Kidney epithelial cell (primary cell): ENCODE results near the gene PIP4K2C. TPM values are rescaled to one million over a fixed set of nuclear protein-coding genes. Genes with fewer than 3 reads are reported as not detected.
"Not testable (repeated sequence)": the region's sequence is repeated elsewhere in the genome, so short reads cannot be mapped to it uniquely, and the experiment has no call there.

Experiments used
- DNase-seq: peaks from one replicate; pipeline ENCODE4 v3.0.0-alpha.2; 2010; ENCODE audit warnings: low read depth
- H3K27me3 ChIP-seq: 2 replicates; pipeline ENCODE4 v1.6.0; 2011; ENCODE audit warnings: low read length; ENCODE audit not compliant: control insufficient read depth, insufficient read depth
- H3K36me3 ChIP-seq: 2 replicates; pipeline ENCODE4 v1.5.1; 2011; ENCODE audit warnings: low read length; ENCODE audit not compliant: control insufficient read depth, insufficient read depth
- H3K4me3 ChIP-seq: 2 replicates; pipeline ENCODE4 v1.5.1; 2011; ENCODE audit warnings: low read depth, mild to moderate bottlenecking, control low read depth, low read length
- CTCF ChIP-seq: IDR thresholded peaks from 2 replicates; pipeline ENCODE4 v1.5.1; 2011; ENCODE audit warnings: mild to moderate bottlenecking, moderate library complexity, low read length, control low read depth, inconsistent platforms; ENCODE audit not compliant: insufficient read depth, poor library complexity, severe bottlenecking
- total RNA-seq: library from RNA; depleted of rRNA; stranded (reverse); fragments of >200 nt; gene quantifications from 2 replicates; pipeline ENCODE4 v1.2.3, GENCODE V29; 2015

PIP4K2C gene
- total RNA-seq, 1 donor from 2014 or later: 105 TPM

- no peak for DNase-seq
- H3K36me3 ChIP-seq: no peaks in the 10 kb centered on the region
- H3K4me3 ChIP-seq: peak within 1 kb of the TSS; percentile 39
- TF ChIP-seq CTCF: peak; percentile 76
- H3K27me3 ChIP-seq: peaks cover 49% of the 10 kb centered on the region
Measured at GRCh38 chr12:57632958-57633840, 42.2 kb downstream of the PIP4K2C start, which contains the start of gene B4GALNT1. TSS of gene B4GALNT1 (minus strand) at chr12:57633201. CDS start at chr12:57632132, 1,069 bp downstream.

- H3K4me3 ChIP-seq, H3K36me3 ChIP-seq, DNase-seq: not testable (repeated sequence)
- peaks cover 29% of the 10 kb centered on the region for H3K27me3 ChIP-seq
Measured at GRCh38 chr12:57636731-57637130, 45.7 kb downstream of the PIP4K2C start.

GRCh38 chr12:57637364-57637763 is 46.4 kb downstream of the PIP4K2C start:
- DNase-seq: no peak
- Histone ChIP-seq H3K27me3 (peaks cover 22% of the 10 kb centered on the region), H3K4me3 (no peak overlapping the region), H3K36me3 (no peaks in the 10 kb centered on the region)
- TF ChIP-seq CTCF: no peak

- Histone ChIP-seq H3K36me3 (no peaks in the 10 kb centered on the region), H3K4me3 (no peak overlapping the region), H3K27me3 (peaks cover 16% of the 10 kb centered on the region)
- TF ChIP-seq CTCF: no peak
- no peak for DNase-seq
Measured at GRCh38 chr12:57638096-57638495, 47.1 kb downstream of the PIP4K2C start.

GRCh38 chr12:57640175-57641042 is 49.4 kb downstream of the PIP4K2C start:
- H3K36me3 ChIP-seq: no peaks in the 10 kb centered on the region
- TF ChIP-seq CTCF: no peak
- DNase-seq: no peak
- H3K4me3 ChIP-seq: no peak overlapping the region
- H3K27me3 ChIP-seq: peaks cover 12% of the 10 kb centered on the region

- no peak for TF ChIP-seq CTCF
- H3K4me3 ChIP-seq: no peak overlapping the region
- peaks cover 12% of the 10 kb centered on the region for H3K27me3 ChIP-seq
- H3K36me3 ChIP-seq: no peaks in the 10 kb centered on the region
- DNase-seq: no peak
Measured at GRCh38 chr12:57641699-57642442, 50.9 kb downstream of the PIP4K2C start.

- not testable (repeated sequence) for H3K4me3 ChIP-seq, H3K27me3 ChIP-seq, H3K36me3 ChIP-seq, DNase-seq
Measured at GRCh38 chr12:57645990-57646658, 55.1 kb downstream of the PIP4K2C start.

- H3K36me3 ChIP-seq, H3K27me3 ChIP-seq, H3K4me3 ChIP-seq: not testable (repeated sequence)
Measured at GRCh38 chr12:57646659-57647049, 55.7 kb downstream of the PIP4K2C start.

More at GRCh38 chr12:57646659-57647049, 55.7 kb downstream of the PIP4K2C start:
- not testable (repeated sequence) for DNase-seq
